Measurements from ENCODE around the gene JMY.
"Not testable (repeated sequence)": the region's sequence is repeated elsewhere in the genome, so short reads cannot be mapped to it uniquely, and the experiment has no call there.

JMY gene

DNA sequence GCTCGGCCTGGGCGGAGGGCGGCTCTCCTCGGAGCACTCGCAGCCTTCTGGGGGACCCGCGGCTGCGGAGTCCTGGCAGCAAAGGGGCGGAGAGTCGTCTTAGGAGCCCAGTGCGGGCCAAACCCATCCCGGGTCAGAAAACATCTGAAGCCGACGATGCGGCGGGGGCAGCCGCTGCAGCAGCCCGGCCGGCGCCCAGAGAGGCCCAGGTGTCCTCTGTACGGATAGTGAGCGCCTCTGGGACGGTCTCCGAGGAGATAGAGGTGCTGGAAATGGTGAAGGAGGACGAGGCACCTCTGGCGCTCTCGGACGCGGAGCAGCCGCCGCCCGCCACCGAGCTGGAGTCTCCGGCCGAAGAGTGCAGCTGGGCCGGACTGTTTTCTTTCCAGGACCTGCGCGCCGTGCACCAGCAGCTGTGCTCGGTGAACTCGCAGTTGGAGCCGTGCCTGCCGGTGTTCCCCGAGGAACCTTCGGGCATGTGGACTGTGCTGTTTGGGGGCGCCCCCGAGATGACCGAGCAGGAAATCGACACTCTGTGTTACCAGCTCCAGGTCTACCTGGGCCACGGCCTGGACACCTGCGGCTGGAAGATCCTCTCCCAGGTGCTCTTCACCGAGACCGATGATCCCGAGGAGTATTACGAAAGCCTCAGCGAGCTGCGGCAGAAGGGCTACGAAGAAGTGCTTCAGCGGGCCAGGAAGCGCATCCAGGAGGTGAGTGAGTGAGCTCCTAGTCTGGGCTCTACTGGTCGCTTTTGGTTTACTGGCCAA is 1.2 kb downstream of the JMY start:
- DNase-seq: peak; percentile 20

DNA sequence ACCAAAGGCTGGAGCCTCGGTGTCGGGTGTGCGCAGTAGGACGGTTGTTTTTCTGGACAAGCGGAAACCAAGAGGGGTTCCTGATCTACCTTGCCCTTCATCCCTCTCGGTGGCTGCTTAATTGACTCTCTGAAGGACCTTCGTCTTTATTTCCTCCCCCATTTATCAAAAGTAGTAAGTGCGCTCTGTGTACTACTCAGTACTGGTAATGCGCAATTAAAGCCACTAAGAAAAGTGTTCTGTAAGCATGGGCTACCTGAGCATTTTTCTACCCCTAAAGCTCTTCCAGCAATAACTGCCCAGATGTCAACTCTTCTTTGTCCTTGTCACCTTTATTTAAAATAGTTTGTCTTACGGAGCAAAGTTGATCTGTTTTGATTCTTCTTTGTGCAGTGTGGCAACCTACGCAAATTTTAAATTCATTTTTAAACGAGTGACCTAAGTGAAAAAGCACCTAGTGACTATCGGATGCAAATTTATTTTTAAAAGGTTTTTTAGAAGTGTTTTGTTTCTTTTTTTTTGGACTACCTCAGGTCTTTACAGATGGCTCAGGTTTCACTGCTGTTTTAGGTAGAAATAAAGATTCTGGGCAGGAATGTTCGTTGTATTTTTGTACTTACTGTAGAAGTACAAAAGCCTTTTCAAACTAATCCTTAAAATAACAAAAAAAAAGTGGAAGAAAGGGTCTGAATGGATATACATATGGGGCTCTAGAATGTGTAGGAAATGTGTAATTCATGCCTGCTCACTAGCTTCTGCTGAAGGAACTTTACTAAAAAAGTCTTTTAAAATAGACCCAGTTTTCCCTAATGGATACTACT is 2.0 kb downstream of the JMY start:
- DNase-seq: no peak

DNA sequence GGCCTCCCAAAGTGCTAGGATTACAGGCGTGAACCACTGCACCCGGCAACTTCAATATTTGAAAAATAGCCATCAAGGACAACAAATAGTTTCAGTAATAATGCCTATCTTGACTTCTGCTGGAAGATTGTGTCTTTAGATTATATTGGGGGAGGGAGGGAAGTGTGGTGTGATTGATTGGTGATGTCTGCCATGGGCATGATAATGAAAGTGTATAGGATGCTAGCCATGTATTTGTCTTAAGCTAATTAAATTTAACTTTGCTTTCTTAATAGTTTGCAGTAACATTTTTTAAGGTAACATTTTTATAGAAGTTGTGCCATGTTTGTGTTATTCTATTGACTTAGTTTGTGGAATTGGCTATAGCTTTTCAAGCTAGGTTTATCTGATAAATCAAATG is 4.6 kb downstream of the JMY start:
- no peak for DNase-seq

DNA sequence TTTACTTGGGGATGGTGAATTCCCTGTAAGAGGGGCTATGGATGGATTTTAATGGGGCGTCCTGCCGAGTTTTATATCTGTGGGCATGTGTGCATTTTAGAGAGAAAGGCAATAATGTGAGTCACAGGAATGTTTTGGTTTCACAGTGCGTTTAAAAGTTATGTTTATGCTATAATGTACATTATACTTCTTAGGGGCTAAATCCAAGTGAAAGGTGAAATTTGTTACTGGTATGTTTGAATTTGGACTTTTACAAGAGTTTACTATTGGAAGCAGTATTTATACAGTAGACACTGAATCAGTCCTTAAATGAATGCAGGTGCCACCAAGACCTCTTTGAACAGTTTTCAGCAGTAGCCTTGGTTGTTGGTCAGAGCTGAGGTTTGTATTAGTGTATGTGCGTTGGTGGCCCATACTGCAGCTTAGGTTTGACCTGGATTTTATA is 5.6 kb downstream of the JMY start:
- DNase-seq: no peak

DNA sequence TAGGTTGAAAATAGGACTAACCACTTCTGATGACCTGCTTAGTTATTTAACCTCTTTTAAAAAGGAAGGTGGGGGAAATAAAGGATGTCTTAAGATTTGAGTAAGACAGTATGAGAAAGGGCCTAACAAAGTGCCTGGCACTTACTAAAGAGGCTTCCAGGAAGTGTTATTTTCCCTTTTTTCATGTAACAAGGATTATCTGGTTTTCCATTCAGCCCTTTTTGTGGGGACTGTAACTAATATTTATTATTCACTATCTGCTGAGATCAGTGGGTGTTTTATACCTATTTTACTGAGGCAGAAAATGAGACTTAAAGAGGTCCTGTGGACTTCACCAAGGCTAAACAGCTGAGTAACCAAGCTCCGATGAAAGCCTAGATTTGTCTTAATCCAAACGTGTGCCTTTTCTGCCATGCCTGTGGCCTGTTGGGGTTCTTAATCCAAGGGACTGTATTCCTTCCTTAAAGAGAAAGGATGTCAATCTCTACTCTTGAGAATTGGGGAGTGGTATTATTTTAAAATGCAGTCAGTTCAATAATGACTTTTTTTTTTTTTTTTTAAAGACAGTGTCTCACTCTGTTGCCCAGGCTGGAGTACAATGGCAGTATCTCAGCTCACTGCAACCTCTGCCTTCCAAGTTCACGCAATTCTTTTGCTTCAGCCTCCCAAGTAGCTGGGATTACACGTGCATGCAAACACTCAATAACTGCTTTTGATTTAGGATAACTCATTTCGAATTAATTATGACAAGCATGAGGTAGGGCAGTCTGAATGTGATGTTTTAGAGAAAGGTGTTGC is 6.5 kb downstream of the JMY start:
- DNase-seq: no peak

DNA sequence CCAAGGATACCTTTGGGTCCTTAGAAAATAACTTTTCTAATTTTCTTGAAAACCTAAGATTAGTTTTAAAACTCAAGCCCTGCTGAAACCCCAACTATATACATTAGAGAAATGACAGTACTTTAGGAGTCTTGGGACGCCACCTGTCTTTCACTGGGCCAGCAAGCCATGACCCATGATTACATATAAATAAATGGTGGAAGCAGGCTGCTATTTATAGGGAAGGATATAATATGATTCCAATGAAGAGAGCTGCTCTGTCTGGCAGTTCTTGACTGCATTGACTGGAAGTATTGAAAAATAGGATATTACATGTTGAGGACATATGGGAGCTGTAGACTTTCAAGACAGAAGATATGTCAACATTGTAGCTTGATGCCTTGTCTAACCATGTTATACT is 7.3 kb downstream of the JMY start:
- DNase-seq: no peak

DNA sequence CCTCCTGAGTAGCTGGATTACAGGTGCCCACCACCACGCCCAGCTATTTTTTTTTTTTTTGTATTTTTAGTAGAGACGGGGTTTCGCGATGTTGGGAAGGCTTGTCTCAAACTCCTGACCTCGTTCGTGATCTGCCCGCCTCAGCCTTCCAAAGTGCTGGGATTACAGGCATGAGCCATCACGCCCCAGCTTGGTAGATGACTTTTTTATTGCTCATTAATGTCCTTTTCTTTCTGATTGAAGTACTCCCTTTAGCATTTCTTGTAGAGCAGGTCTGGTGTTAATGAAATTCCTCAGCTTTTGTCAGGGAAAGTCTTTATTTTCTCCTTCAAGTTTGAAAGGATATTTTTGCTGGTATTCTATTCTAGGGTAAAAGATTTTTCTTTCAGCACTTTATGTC is 18.1 kb downstream of the JMY start:
- not testable (repeated sequence) for DNase-seq

DNA sequence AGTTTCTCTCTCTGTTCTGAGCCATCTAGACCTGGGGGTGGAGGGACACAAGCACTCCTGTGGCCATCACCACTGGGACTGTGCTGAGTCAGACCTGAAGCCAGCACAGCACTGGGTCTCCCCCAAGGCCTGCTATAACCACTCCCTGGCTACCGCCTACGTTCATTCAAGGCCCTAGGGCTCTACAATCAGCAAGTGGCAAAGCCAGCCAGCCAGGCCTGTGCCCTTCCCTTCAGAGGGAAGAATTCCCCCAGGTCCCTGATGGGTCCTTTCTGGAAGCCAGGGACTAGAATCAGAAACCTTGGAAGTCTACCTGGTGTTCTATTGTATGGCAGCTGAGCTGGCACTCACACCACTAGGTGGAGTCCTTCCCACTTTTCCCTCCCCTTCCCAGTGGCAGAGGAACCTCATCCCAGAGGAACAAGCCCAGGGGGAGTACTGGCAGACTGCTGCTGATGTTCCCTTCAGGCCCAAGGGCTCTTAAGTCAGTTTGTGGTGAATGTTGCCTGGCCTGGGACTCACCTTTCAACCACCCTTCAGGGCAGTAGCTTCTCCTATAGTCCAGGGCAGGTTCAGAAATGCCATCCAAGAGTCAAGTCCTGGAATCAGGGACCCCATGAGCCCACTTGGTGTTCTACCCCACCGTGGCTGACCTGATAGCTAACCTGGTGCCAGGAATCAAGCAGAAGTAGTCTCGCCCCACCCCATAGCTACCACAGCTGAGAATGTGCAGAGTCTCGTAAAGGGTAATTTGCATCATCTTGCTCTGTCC is 20.0 kb downstream of the JMY start:
- no peak for DNase-seq

DNA sequence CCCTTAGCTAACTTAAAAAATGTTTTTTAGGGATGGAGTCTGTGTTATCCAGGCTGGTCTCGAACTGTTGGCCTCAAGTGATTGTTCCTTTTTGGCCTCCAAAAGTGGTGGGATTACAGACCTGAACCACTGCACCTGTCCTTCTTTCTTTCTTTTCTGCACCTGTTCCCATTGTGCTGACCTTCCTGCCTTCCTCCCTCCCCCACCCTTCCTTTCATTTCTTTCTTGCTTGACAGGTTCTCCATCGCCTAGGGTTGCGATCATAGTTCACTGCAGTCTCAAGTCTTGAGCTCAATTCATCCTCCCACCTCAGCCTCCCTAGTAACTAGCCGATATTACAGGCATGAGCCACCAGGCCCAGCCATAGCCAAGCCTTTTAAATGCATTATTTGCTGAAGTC is 20.6 kb downstream of the JMY start:
- DNase-seq: no peak

DNA sequence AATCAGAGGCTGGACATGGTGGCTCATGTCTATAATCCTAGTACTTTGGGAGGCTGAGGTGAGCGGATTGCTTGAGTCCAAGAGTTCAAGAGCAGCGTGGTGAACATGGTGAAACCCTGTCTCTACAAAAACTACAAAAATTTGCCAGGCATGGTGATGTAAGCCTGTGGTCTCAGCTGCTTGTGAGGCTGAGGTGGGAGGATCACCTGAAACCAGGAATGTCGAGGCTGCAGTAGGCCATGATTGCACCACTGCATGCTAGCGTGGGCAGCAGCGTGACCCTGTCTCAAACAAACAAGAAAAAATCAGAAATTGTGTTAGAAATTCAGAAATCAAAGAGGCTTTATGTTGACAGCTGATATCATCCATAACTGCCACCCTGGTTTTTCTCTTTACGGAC is 21.4 kb downstream of the JMY start:
- DNase-seq: no peak

DNA sequence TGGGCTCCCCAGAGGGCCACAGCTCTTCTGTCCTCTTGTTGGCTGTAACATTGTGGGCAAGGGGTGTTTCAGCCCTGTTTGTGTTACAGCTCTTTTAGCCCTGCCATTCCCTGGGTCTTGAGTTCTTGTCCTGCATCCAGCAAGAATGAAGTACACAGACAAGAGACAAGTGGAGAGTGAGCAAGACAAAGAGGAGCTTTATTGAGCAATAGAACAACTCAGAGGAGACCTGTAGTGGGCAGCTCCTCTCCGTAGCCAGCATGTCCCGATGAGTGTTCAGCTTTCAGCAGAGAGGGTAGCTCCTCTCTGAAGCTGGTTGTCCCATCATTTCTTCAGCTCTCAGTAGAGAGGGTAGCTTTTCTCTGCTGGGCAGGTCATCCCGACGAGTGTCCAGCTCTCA is 22.9 kb downstream of the JMY start:
- no peak for DNase-seq

DNA sequence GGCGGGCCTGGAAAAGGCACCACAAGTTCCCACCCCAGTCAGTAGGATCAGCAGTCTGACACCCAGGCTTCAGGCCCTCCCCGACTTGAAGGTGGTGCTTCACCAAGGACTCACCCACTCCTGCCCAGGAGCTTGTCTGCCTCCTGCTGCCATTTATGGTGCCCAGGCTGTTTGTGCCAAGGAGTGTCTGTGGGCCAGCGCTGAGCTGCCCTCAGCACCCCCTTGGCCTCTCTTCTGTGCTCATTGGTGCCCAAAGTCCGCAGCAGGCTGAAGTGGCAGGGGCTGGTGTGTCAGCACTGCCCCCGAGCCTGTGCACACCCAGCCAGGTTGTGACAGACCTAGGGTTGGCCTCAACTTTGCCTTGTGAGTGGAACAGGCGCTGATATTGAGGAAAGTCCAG is 23.5 kb downstream of the JMY start:
- no peak for DNase-seq

DNA sequence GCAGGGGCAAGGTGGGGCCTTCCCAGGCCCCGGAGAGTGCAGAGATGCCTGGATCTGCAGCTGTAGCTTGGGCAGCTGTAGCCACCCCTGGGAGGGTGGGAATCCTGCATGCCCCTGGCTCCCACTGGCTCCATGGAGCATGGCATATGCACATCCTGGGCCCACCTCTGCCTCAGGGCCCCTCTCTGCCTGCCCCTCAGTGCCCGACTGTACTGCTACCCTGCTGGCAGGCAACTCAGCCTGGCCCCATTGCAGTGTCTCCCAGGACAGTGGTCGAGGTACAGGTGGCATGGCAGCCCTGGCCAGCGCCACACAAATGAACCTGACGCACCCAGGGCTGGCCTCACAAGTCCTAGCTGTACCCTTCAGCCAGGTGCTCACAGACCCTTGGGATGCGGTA is 23.9 kb downstream of the JMY start:
- DNase-seq: no peak

DNA sequence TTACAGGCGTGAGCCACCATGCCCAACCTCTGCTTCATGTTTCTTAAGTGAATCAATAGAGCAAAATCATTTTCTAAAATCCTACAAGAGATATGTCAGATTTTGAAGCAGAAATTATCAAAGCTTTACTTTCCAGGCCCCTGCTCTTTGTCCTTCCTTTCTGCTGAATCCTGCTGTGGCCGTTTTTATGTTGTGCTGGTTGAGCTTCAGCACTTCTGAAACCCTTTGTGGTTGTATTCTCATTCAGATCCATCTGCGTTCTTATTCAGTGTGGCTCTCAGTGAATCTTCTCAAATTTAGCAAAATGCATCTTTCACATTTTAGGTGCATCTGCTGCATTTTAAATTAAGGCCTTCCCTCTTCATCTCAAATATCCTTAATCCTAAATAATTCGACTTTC is 26.0 kb downstream of the JMY start:
- DNase-seq: no peak

DNA sequence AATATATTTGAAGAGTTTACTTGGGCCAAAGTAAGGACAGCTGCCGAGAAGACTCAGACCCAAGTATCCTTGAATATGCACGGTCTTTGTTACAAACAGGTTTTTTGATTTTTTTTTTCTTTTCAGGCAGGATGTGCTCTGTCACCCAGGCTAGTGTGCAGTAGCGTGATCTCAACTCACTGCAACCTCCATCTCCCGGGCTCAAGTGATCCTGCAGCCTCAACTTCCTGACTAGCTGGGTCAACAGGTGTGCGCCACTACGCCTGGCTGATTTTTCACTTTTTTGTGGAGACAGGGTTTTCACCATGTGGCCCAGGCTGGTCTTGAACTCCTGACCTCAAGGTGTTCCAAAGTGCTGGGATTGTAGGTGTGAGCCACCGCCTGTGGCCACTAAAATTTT is 27.4 kb downstream of the JMY start:
- no peak for DNase-seq

DNA sequence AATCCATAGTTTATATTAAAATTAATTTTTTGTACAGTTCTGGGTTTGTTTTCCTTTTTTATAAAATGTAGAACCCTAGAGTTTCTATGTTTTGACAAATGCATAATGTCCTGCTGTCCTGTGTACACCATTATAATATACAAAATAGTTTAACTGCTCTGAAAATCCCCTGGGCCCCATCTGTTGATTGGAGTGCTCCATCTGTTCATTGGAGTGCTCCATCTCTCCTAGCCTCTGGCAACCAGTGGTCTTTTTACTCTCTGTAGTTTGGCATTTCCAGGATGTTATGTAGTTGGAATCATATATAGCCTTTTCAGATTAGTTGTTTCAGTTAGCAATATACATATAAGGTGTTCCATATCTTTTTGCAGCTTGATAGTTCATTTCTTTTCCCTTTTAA is 31.2 kb downstream of the JMY start:
- DNase-seq: no peak

DNA sequence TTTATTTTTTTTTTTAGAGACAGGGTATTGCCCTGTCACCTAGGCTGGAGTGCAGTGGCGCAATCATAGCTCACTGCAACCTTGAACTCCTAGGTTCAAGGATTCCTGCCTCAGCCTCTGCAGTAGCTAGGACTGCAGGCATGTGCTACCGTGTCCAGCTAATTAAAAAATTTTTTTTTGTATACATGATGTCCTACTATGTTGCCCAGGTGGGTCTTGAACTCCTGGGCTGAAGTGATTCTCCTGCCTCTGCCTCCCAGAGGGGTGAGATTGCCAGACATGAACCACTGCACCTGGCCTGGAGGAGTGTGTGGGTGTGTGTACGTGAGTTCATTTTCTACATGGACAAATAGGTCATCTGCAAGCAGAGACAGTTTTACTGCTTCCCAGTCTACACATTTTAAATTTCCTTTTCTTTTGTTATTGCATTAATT is 33.8 kb downstream of the JMY start:
- DNase-seq: no peak

DNA sequence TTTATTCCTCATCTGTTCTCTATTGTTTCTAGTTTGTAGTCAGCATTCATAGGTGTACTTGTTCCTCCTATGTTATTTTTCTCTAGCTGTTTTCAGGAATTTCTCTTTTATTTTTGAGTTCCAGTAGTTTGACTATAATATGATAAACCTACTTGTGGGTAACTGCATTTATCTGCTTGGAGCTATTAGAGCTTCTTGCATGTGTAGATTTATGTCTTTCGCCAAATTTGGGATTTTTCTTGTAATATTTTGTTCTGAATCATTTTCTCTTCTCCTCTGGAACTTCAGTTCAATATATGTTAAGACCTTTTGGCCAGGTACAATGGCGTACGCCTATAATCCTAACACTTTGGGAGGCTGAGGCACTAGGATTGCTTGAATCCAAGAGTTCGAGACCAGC is 37.4 kb downstream of the JMY start:
- no peak for DNase-seq

DNA sequence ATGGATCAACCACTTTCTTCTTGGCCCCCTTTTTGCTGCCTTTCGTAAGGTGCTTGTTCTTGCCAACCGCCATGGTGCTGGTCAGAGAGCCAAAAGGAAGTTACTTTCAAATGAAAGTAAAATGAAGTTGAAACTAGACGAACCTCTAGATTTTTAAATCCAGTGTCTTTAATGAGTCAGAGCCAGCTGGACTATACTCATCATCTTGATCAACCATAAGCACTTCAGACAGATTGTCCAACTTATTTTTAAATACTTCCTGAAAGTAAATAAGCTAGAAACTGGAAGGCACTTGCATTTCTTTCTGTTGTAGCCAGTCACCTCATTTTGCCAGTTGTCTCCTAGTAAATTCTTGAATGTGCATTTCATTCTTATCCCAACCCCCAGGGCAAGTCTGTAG is 48.9 kb downstream of the JMY start:
- no peak for DNase-seq

DNA sequence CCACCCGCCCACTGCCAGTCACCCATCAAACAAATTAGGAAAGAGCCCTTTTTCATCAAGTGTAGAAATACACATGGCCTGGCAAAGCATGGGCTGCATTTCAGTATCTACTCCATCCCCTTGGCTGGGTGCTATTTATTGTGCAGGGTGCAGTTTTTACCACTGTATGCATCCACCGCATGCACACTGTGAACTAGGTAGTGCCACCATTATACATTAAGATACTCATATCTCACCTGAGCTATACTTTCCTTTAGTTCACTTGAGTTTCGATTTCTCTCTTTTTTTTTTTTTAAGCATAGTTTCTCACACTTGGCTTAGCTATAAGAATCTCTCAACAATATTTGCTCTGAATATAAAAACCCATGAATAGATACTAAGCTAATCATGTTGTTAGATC is 49.4 kb downstream of the JMY start:
- DNase-seq: no peak

DNA sequence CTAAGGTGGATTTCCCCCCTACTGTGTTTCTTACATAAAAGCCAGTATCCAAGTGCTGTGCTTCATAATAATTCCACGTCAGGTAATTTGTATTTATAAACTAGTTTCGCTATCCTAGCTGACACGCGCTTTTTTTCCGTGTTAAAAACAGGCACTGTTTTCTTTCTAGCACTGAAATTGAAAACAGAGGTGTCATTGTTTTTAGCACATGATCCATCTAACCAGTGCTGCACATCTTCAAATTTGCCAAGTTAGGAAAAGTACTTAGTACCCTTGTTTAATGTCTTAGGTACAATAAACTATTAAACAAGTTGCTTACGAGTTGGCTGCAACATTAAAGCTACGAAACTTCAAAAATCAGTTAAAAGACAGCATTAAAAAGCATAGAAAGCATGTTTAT is 49.9 kb downstream of the JMY start:
- no peak for DNase-seq

DNA sequence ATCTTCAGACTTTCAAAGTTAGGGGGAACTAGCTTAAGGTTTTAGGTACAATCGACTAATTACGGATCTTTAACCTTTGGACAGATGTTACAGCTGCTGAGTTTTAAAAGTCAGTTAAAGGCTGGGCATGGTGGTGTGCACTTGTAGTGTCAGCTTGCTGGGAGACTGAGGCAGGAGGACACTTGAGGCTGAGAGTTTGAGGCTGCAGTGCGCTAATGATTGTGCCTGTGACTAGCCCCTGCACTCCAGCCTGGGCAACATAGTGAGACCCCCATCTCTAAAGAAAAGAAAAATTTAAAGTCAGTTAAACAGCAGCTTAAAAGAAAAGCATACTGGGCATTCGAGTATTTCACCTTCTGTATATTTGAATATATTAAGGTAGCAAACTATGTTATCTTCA is 51.4 kb downstream of the JMY start:
- DNase-seq: no peak

DNA sequence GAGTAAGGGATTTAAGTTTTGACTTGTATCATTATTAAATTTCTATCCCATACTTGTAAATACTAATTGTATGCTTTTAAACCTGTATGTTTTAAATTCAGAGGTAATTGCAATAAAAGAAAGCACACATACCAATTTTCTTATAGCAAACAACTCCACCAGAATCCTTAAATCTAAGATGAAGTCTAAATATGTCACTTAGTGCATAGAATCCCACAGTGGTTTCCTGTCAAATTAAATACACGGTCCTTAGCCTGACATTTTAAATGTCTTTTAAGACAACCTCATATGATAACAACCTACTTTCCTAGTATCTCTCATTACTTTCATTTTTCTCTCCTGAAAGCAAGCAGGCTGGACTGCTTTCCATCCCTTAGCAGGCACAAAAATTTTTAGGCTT is 52.0 kb downstream of the JMY start:
- DNase-seq: no peak
